Placental epithelial cell (primary cell): Measurements from ENCODE around the gene CALCR. TPM values are rescaled to one million over a fixed set of nuclear protein-coding genes. Genes with fewer than 3 reads are reported as not detected.
A peak's percentile ranks its signal among the peaks of the same experiment; 100 is the strongest.

ENCODE experiments used
- small RNA-seq: library from RNA; depleted of rRNA; stranded (forward); fragments of <200 nt; gene quantifications from one replicate; pipeline ENCODE3, GENCODE V24; 2012
- total RNA-seq: library from RNA; depleted of rRNA; stranded (reverse); fragments of >200 nt; gene quantifications from 2 replicates; pipeline ENCODE4 v1.2.3, GENCODE V29; 2012

The CALCR gene
- total RNA-seq = not detected in 2 replicates

DNA sequence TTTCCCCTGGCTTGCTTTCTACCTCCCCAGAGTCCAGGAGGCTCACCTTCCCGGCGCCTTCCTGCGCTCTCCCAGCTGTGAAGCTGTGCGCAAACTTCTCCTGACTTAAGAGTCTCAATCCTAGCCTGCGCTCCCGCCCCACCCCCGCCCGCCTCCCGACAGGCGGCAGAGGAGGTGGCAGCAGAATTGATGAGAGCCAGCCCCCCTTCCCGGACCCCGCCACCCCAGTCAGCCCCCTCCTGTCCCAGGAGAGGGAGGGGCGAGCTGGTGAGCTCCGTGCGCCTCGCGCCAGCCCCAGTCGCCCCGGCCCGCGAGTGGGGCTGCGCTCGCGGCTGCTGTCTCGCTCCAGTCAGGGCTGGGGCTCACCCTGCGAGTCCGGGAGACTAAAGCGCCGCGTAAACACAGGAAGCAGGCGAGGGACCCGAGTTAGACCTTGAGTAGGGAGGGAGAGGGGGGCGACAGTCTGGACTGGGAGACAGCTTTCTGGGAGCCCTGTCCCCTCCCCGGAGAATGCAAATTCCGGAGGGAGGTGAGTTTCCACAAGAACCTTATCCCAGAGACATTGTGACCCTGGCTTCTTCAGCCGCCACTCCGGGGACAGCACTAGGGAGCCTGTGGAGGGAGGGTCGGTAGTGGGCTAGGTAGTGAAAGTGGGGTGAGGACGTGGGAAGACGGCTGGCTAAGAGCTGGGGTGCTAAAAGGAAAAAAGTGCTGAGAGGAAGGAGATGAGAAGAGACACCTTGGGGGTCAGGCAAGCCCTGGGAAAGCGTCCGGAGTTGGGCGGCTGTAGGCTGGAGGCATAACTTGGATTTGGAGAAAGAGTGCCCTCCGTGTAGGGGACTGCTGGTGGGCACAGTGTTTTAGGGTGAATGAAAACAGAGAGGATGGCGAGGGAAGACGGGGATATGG is at the start of gene CALCR:
Gene CALCR (minus strand): TSS at position 79 of the 909 bp plus-strand sequence. CDS start 87,743 bp downstream, outside the sequence.

Small RNA genes lying within 50 kb of the gene (small RNA-seq; reads per million reads assigned to genes)
- gene MIR489 (0.35 reads per million, percentile 12 among the genes with 10 or more reads in this experiment), gene MIR653 (0.40 reads per million, percentile 18 among the genes with 10 or more reads in this experiment)
